ENCODE measurements around the gene TASP1. TPM values are rescaled to one million over a fixed set of nuclear protein-coding genes. Genes with fewer than 3 reads are reported as not detected.
"Not testable (repeated sequence)": the region's sequence is repeated elsewhere in the genome, so short reads cannot be mapped to it uniquely, and the experiment has no call there.

Gene TASP1
- total RNA-seq, 4 donors from 2014 or later: 6.6 to 21.5 (median 9.8) TPM

DNA sequence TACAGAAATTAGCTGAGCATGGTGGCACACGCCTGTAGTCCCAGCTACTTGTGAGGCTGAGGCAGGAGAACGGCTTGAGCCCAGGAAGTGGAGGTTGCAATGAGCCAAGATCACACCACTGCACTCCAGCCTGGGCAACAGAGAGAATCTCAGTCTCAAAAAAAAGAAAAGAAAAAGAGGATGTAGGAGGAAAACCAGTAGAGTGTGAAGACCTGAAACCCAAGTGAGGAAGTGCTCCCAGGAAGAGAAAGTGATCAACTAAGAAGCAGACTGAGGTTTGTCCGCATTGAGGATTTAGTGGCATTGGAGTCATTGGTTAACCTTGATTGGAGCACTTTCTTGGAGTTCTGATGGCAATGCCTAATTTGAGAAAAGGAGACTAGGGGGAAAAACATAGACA lies 20.6 kb upstream of the TASP1 start:
- no peak overlapping the region for H3K4me3 ChIP-seq
- H3K36me3 ChIP-seq: no peaks in the 10 kb centered on the region
- H3K27me3 ChIP-seq: no peaks in the 10 kb centered on the region
- TF ChIP-seq, protein P1, sequence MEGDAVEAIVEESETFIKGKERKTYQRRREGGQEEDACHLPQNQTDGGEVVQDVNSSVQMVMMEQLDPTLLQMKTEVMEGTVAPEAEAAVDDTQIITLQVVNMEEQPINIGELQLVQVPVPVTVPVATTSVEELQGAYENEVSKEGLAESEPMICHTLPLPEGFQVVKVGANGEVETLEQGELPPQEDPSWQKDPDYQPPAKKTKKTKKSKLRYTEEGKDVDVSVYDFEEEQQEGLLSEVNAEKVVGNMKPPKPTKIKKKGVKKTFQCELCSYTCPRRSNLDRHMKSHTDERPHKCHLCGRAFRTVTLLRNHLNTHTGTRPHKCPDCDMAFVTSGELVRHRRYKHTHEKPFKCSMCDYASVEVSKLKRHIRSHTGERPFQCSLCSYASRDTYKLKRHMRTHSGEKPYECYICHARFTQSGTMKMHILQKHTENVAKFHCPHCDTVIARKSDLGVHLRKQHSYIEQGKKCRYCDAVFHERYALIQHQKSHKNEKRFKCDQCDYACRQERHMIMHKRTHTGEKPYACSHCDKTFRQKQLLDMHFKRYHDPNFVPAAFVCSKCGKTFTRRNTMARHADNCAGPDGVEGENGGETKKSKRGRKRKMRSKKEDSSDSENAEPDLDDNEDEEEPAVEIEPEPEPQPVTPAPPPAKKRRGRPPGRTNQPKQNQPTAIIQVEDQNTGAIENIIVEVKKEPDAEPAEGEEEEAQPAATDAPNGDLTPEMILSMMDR (IDR thresholded peaks at IDR 0.05): no peak
- TF ChIP-seq POLR2A (IDR thresholded peaks at IDR 0.05): no peak
- DNase-seq: peak in 1 of 3 donors; percentile 23
- no peaks in the 10 kb centered on the region for H3K9me3 ChIP-seq
- H3K4me1 ChIP-seq: no peaks in the 10 kb centered on the region
- no peak overlapping the region for H3K27ac ChIP-seq

DNA sequence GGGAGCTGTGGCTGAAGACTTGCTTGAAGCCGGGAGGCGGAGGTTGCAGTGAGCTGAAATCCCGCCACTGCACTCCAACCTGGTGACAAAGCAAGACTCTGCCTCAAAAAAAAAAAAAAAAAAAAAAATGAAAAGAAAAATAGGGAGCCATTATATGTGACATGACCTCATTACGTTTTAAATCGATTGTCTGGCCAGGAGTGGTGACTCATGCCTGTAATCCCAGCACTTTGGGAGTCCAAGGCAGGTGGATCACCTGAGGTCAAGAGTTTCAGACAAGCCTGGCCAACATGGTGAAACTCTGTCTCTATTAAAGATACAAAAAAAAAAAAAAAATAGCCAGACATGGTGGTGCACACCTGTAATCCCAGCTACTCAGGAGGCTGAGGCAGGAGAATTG lies 19.3 kb upstream of the TASP1 start:
- H3K36me3 ChIP-seq, H3K4me3 ChIP-seq, H3K4me1 ChIP-seq: not testable (repeated sequence)

DNA sequence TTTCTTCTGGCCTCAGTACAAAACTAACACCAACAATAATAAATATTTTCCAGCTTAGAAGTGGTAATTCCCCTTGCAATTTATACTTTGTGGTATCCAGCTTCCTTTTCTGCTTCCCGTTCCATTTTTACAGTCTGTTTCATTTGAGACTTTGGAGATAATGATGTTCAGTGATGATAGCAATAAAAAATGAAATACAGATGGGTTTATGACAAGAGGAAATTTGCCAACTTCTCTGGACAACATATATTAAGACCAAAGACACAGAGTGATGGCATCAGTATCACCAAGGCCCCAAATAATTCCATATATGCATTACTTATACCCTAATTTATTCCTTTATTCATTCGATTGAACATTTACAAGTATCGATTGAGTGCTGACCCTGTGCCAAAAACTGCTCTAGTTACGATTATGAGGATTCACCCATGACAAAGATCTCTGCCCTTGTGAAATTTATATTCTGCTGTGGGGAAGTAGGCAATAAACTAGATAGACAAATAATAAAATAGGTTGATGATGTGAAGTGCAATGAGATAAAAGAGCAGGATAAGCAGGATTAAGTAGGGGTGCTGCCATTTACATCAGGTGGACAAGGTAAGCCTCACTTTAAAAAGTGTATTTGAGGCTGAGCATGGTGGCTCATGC lies 18.1 kb upstream of the TASP1 start:
- Histone ChIP-seq H3K27ac (no peak overlapping the region), H3K27me3 (no peaks in the 10 kb centered on the region), H3K4me1 (no peaks in the 10 kb centered on the region), H3K4me3 (no peak overlapping the region), H3K36me3 (no peaks in the 10 kb centered on the region), H3K9me3 (no peaks in the 10 kb centered on the region)
- TF ChIP-seq, protein P1 (IDR thresholded peaks at IDR 0.05): no peak
- no peak for TF ChIP-seq POLR2A (IDR thresholded peaks at IDR 0.05)
- DNase-seq: no peak

More for the DNA sequence above, 19.3 kb upstream of the TASP1 start:
- not testable (repeated sequence) for H3K9me3 ChIP-seq, DNase-seq, H3K27ac ChIP-seq, H3K27me3 ChIP-seq

DNA sequence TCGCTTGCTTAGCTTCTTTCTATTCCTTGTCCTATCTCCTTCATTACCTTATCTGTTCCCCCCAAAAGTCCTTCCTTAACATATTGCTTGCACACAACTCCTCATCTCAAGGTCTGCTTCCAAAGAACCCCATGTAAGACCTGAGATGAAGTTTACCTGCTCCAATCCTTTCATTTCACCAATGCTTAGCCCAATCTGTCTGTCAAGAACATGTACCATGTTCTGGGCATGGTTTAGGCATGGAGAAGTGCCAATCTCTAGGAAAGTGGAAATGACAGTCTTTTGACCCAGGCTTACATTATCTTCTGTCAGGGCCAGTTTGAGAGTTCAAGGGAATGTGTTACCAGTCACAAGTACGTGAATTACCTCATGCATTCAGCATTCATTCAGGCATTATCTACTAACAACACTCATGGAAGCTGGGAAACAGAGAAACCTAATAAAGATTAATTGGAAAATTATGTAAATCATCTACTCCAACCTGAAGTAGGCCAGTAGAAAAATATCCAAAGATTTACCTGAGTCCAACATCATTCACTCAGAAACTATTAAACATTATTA lies 15.8 kb upstream of the TASP1 start:
- Histone ChIP-seq H3K4me1 (no peaks in the 10 kb centered on the region), H3K27ac (no peak overlapping the region), H3K9me3 (no peaks in the 10 kb centered on the region), H3K27me3 (no peaks in the 10 kb centered on the region), H3K4me3 (no peak overlapping the region), H3K36me3 (no peaks in the 10 kb centered on the region)
- TF ChIP-seq, protein P1 (IDR thresholded peaks at IDR 0.05): no peak
- TF ChIP-seq POLR2A (IDR thresholded peaks at IDR 0.05): no peak
- DNase-seq: no peak

DNA sequence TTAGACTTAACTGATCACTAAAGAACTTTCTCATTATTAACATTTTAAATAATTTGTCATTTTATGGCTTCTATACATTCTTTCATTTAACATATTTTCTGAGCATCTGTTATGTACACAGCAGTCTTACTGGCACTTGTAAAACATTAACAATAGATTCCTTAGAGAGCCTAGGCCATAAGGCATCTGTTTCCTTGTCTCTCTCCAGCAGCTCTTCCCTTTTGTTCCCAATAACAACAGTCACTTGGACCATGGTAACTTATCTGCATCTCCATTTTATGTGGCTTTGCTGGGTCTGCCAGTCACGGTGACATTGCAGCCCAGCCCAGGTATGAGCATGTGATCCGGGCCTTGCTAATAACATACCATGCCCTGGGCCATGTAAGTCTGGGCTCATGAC lies 11.7 kb upstream of the TASP1 start:
- no peak for DNase-seq
- H3K4me3 ChIP-seq: no peak overlapping the region
- no peaks in the 10 kb centered on the region for H3K4me1 ChIP-seq
- H3K36me3 ChIP-seq: no peaks in the 10 kb centered on the region
- TF ChIP-seq POLR2A (IDR thresholded peaks at IDR 0.05): no peak
- TF ChIP-seq, protein P1 (IDR thresholded peaks at IDR 0.05): no peak
- H3K9me3 ChIP-seq: no peaks in the 10 kb centered on the region
- H3K27me3 ChIP-seq: no peaks in the 10 kb centered on the region
- no peak overlapping the region for H3K27ac ChIP-seq

DNA sequence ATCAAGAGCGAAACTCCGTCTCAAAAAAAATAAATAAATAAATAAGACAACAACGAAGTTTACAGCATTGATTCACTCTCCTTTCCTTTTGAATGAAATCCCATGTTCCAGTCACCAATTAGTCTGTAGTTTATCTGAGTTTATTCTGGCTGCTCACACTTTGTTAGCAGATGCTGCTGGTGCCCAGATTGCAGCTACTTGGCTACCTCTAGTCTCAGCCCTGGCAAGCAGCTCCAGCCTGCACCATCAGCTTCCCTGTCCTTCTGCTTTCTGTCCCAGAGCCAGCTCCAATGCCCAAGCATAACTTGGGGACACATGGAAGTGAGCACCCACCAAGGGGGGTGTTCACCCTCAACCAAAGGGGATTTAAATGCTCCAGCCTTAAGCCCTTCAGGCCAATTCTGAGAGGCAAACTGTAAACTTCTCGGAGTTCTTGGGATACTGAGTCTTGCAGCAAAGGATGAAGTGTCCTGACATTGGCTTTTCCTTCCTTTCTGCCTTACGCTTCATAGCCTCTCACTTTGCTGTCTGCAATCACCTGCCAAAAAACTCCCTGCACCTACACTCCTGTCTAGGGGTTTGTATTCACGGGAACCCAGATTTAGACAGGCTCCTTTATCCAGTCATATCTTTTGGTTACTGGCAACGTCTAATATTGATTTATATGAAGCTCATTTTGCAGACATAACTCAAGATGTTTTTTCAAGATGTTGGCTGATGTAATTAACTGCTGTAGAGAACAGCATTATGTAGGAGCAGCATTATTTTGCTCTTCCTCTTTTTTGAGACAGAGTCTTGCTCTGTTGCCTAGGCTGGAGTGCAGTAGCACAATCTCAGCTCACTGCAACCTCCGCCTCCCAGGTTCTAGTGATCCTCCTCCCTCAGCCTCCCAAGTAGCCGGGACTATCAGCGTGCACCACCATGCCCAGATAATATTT lies 9.8 kb upstream of the TASP1 start:
- no peak for DNase-seq
- no peaks in the 10 kb centered on the region for H3K36me3 ChIP-seq
- no peak overlapping the region for H3K27ac ChIP-seq
- no peaks in the 10 kb centered on the region for H3K9me3 ChIP-seq
- H3K4me3 ChIP-seq: no peak overlapping the region
- no peaks in the 10 kb centered on the region for H3K4me1 ChIP-seq
- TF ChIP-seq, protein P1 (IDR thresholded peaks at IDR 0.05): no peak
- no peak for TF ChIP-seq POLR2A (IDR thresholded peaks at IDR 0.05)
- H3K27me3 ChIP-seq: no peaks in the 10 kb centered on the region

Measured in Peyer's patch (tissue), 4 donors.